ENCODE measurements around the gene IVL.

IVL gene

GRCh38 chr1:152954436-152954835 lies 46.1 kb downstream of the IVL start:
- no peak for DNase-seq

DNA sequence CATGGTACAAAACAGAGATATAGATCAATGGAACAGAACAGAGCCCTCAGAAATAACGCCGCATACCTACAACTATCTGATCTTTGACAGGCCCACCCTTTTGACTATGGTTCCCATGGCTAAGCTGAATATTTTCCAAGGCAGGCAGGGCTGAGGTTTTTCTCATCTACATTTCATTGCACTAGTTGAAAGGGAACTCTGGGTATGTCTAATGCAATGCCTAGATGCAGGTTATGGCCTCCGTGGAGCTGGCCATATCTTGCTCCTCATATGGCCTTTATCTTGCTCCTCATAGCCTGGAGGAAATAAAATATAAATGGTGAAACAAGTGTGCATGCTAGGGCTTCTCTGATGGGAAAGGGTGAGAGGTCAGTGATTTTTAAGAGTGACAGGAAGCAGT lies 49.2 kb downstream of the IVL start:
- no peak for DNase-seq

DNA sequence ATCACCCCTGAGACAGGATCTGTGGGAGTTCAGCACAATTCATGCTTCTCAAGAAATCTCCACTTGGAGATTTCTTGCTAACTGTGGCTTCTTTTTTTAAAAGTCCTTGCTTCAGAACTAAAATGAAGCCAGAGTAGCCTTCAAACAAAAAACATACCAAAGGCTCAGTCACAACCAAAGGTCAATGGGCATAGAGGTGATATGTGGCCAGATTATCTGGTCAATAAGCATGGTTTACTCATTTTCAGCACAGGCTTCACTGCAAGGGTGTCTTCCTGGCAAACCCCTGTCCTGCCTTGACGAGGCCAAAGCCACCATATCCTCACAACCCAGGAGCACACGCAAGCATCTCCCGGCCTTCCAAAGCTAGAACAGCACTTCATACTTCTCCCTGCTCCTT lies 50.9 kb downstream of the IVL start:
- no peak for DNase-seq

DNA sequence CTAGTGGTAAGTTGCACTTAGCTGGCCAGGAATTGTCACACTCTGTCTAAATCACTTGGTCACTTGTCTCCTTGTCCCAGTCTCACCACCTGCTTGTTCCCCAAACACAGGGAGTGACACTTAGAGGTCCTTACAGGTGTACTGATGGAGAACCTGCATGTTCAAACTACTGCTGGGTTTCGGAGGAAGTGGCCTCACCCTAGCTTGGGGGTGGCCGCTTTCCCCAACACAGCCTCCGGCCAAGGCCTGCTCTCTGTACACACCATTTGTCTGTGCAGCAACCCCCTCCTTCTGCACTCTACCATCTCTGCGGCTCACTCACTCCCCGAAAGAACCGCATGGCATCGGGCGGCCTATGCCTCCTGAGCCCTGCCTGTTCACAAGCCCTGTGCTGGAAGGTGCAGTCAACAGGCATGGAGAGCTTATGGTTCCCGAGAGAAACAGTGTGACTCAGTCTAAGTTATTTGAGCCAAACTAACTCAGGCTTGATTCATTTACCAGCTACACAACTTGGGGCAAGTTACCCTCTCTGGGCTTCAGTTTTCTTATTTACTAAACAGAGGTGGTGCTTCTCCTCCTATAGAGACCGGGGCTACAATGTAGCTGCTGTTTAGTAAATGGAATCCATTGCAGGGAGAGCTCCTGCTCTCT lies 51.6 kb downstream of the IVL start:
- DNase-seq = no peak

DNA sequence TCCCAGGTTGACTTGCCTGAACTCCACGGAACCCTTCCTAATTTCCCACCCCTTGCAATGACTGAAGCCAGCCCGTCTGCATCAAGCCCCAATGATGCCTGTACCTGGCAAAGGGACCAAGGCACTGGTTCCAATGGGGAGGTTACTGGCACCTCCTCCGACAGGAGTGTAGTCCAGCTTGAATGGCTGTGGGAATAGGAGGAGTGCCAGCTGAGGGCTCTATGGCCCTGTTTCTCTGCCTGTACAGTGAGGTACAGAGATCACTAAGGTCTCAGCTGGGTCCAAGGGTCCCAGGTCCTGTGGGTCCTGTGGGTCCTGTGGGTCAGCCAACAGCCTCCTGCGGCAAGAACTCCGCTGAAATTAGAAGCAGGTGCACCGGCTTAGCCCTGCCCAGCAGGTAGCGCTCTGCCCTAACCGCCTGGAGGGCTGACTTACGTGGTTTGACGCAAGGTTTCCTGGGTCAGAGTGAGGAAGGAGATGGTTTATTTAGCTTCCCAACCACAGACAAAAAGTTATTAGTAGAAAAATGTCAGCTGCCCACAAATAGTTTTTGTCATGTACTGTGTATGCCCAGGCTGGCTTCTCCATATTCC lies 52.2 kb downstream of the IVL start:
- DNase-seq = no peak

All from suppressor macrophage (primary cell).